A549 (cell line): ENCODE measurements around the gene PECR. TPM values are rescaled to one million over a fixed set of nuclear protein-coding genes. Genes with fewer than 3 reads are reported as not detected.

Experiments
- CEBPB ChIP-seq, 2 experiments: fragments of >200 bp in 1 of 2; sonication (Bioruptor Twin) in 1 of 2; formaldehyde crosslinking in 1 of 2; IDR thresholded peaks; 2 replicates each; pipeline ENCODE4 v1.6.1; 2012 to 2016
- CHD2 ChIP-seq: fragments of 150-350 bp; IDR thresholded peaks from 2 replicates; pipeline ENCODE4 v1.6.1; 2014; ENCODE audit warnings: low read length; ENCODE audit not compliant: partially characterized antibody
- CHD4 ChIP-seq: fragments of 200-600 bp; sonication (generic); IDR thresholded peaks from 2 replicates; pipeline ENCODE4 v1.6.1; 2016; ENCODE audit warnings: antibody characterized with exemption, mild to moderate bottlenecking, borderline replicate concordance
- EP300 ChIP-seq, 2 experiments: fragments of >200 bp; sonication (Bioruptor Twin); formaldehyde crosslinking; IDR thresholded peaks; 2 replicates in 1 of 2; 3 replicates in 1 of 2; pipeline ENCODE4 v1.6.1; 2016 to 2017
- FOSL2 ChIP-seq, 2 experiments: fragments of 450-650 bp in 1 of 2; fragments of >200 bp in 1 of 2; sonication (Bioruptor Twin) in 1 of 2; formaldehyde crosslinking; IDR thresholded peaks; 2 replicates each; pipeline versions ENCODE4 v1.5.0 to v1.6.1; 2016 to 2020; ENCODE audit warnings: mild to moderate bottlenecking in 1 of 2, moderate library complexity in 1 of 2
- GATA3 ChIP-seq: IDR thresholded peaks from 2 replicates; pipeline ENCODE4 v1.6.1; 2012; ENCODE audit warnings: borderline replicate concordance
- HDAC2 ChIP-seq: fragments of 200-600 bp; sonication (generic); IDR thresholded peaks from 2 replicates; pipeline ENCODE4 v1.6.1; 2016
- HEYL ChIP-seq: fragments of 250-450 bp; sonication (Bioruptor Pico); IDR thresholded peaks from 2 replicates; pipeline ENCODE4 v1.8.0; 2021; ENCODE audit warnings: mild to moderate bottlenecking, moderate library complexity
- HOXA7 ChIP-seq: fragments of 250-450 bp; sonication (Bioruptor Pico); IDR thresholded peaks from 2 replicates; pipeline ENCODE4 v1.5.0; 2020; ENCODE audit warnings: mild to moderate bottlenecking, moderate library complexity
- HOXB5 ChIP-seq: fragments of 250-450 bp; sonication (Bioruptor Pico); IDR thresholded peaks from 2 replicates; pipeline ENCODE4 v1.5.0; 2020; ENCODE audit warnings: mild to moderate bottlenecking, moderate library complexity
- JUNB ChIP-seq: fragments of >200 bp; sonication (Bioruptor Twin); formaldehyde crosslinking; IDR thresholded peaks from 2 replicates; pipeline ENCODE4 v1.6.1; 2016
- KDM1A ChIP-seq: fragments of 200-600 bp; sonication (generic); IDR thresholded peaks from 2 replicates; pipeline ENCODE4 v1.6.1; 2016; ENCODE audit warnings: low read depth, mild to moderate bottlenecking
- KDM5A ChIP-seq: fragments of 200-600 bp; sonication (generic); IDR thresholded peaks from 2 replicates; pipeline ENCODE4 v1.6.1; 2016; ENCODE audit warnings: antibody characterized with exemption, mild to moderate bottlenecking
- MYC ChIP-seq: IDR thresholded peaks from 2 replicates; pipeline ENCODE4 v1.6.1; 2012; ENCODE audit warnings: mild to moderate bottlenecking, inconsistent platforms, low read length, improper control_type of control experiment, borderline replicate concordance
- NPAS2 ChIP-seq: fragments of 250-450 bp; sonication (Bioruptor Pico); IDR thresholded peaks from 2 replicates; pipeline ENCODE4 v1.8.0; 2022; ENCODE audit warnings: mild to moderate bottlenecking, moderate library complexity, borderline replicate concordance
- NR3C1 ChIP-seq: fragments of >200 bp; sonication (Bioruptor Twin); formaldehyde crosslinking; IDR thresholded peaks from 3 replicates; pipeline ENCODE4 v1.6.1; 2017
- PHF8 ChIP-seq: fragments of 200-600 bp; sonication (generic); IDR thresholded peaks from 2 replicates; pipeline ENCODE4 v1.6.1; 2016; ENCODE audit warnings: low read depth, mild to moderate bottlenecking, antibody characterized with exemption, moderate library complexity, borderline replicate concordance
- POLR2AphosphoS2 ChIP-seq: conservative IDR thresholded peaks from 2 replicates; pipeline ENCODE4 v1.6.1; 2012; ENCODE audit warnings: low read length, improper control_type of control experiment, inconsistent platforms
- RCOR1 ChIP-seq: fragments of 150-350 bp; IDR thresholded peaks from 2 replicates; pipeline ENCODE4 v1.6.1; 2014; ENCODE audit warnings: antibody characterized with exemption, low read length, low read depth
- RFX5 ChIP-seq: fragments of 450-650 bp; IDR thresholded peaks from 2 replicates; pipeline ENCODE4 v1.7.1; 2014; ENCODE audit warnings: antibody characterized with exemption, mild to moderate bottlenecking, moderate library complexity
- RNF2 ChIP-seq: fragments of 200-600 bp; sonication (generic); IDR thresholded peaks from 2 replicates; pipeline ENCODE4 v1.6.1; 2016; ENCODE audit warnings: low read depth, mild to moderate bottlenecking, antibody characterized with exemption, moderate library complexity, borderline replicate concordance
- SMC3 ChIP-seq: fragments of >200 bp; sonication (Bioruptor Twin); formaldehyde crosslinking; IDR thresholded peaks from 3 replicates; pipeline ENCODE4 v1.6.1; 2018; ENCODE audit warnings: inconsistent platforms
- TP53 ChIP-seq: fragments of 250-450 bp; sonication (Bioruptor Pico); IDR thresholded peaks from 2 replicates; pipeline ENCODE4 v1.5.0; 2021; ENCODE audit warnings: mild to moderate bottlenecking, moderate library complexity
- ZFP36 ChIP-seq: fragments of 450-650 bp; IDR thresholded peaks from 2 replicates; pipeline ENCODE4 v1.6.1; 2014; ENCODE audit warnings: borderline replicate concordance; ENCODE audit not compliant: partially characterized antibody
- polyA plus RNA-seq, 4 experiments: library from polyadenylated mRNA; depleted of rRNA in 3 of 4; stranded (reverse); fragments of >200 nt; fragmentation: RNase III in 1 of 4; extraction: RNeasy Plus Mini Kit Qiagen cat#74134 plus additional on column Dnase treatment in 1 of 4; gene quantifications; 2 replicates in 3 of 4; 3 replicates in 1 of 4; pipeline ENCODE4 v1.2.3, GENCODE V29; 2011 to 2017
- TF ChIP-seq, protein P1 (sequence below): fragments of >200 bp; sonication (Bioruptor Twin); formaldehyde crosslinking; IDR thresholded peaks from 3 replicates; pipeline ENCODE4 v1.5.1; 2016
- TF ChIP-seq, protein P2 (sequence below): fragments of 250-450 bp; sonication (Bioruptor Pico); IDR thresholded peaks from 2 replicates; pipeline ENCODE4 v1.5.0; 2020; ENCODE audit warnings: low read depth, mild to moderate bottlenecking, moderate library complexity
- TF ChIP-seq, protein P3 (sequence below): IDR thresholded peaks from 2 replicates; pipeline ENCODE4 v1.6.1; 2012
- TF ChIP-seq, protein P4 (sequence below): fragments of 450-650 bp; IDR thresholded peaks from 2 replicates; pipeline ENCODE4 v1.6.1; 2014; ENCODE audit warnings: antibody characterized with exemption
- TF ChIP-seq, protein P5 (sequence below): fragments of >200 bp; sonication (Bioruptor Twin); formaldehyde crosslinking; IDR thresholded peaks from 3 replicates; pipeline ENCODE4 v1.6.1; 2016
- TF ChIP-seq, protein P6 (sequence below): fragments of >200 bp; sonication (Bioruptor Twin); formaldehyde crosslinking; IDR thresholded peaks from 2 replicates; pipeline ENCODE4 v1.6.1; 2016
- TF ChIP-seq, protein P7 (sequence below): fragments of 250-450 bp; sonication (Bioruptor Pico); IDR thresholded peaks from 2 replicates; pipeline ENCODE4 v1.5.0; 2021; ENCODE audit warnings: mild to moderate bottlenecking, moderate library complexity, borderline replicate concordance

Gene PECR
- polyA plus RNA-seq, 2 of the 4 experiments (the other 2 are of a cell fraction): 16.8 to 39.9 TPM

DNA sequence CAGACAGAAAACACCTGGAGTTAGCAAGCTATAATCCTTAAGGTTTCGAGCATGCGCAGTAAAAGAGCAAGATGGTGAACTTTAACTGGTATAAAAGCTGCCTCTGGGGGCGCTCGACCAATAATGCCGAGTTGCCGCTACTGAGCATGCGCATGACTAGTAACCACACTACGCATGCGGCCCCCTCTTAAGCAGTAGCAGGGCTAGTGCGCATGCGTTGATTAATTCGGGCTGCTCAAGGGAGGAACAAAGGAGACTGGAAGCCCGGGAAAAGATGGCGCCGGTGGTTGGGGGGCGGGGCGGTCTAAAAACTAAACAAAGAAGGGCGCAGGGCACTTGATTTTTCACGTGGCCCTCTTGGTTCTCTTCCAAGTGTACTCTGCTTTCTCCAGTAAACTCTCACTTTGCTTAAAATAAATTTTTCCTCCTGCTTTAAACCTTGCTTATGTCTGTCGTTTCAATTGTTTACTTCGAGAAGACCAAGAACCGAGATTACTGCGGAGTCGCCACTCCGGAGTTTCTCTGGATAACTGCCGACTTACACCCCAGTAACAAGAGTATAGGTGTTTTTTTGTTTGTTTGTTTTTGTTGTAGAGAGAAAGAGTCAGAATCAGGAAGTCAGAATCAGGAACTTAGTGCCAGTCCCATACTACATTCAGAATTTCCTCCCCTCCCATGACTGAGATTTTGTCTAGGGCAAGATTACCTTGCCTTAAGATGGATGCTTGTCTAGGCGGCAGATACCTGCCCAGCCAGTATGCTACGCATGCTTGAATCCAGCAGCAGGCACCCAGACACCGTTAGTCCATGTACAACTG is 33.3 kb upstream of the PECR start (continued):
- TF ChIP-seq, protein P1, sequence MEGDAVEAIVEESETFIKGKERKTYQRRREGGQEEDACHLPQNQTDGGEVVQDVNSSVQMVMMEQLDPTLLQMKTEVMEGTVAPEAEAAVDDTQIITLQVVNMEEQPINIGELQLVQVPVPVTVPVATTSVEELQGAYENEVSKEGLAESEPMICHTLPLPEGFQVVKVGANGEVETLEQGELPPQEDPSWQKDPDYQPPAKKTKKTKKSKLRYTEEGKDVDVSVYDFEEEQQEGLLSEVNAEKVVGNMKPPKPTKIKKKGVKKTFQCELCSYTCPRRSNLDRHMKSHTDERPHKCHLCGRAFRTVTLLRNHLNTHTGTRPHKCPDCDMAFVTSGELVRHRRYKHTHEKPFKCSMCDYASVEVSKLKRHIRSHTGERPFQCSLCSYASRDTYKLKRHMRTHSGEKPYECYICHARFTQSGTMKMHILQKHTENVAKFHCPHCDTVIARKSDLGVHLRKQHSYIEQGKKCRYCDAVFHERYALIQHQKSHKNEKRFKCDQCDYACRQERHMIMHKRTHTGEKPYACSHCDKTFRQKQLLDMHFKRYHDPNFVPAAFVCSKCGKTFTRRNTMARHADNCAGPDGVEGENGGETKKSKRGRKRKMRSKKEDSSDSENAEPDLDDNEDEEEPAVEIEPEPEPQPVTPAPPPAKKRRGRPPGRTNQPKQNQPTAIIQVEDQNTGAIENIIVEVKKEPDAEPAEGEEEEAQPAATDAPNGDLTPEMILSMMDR: peak; percentile 82
- TF ChIP-seq KDM5A: no peak
- no peak for TF ChIP-seq CEBPB (IDR thresholded peaks at IDR 0.05)
- no peak for TF ChIP-seq FOSL2 (IDR thresholded peaks at IDR 0.05)
- TF ChIP-seq FOSL2 (CRISPR knock-in tag; IDR thresholded peaks at IDR 0.05): no peak
- no peak for TF ChIP-seq SMC3
- no peak for TF ChIP-seq RFX5
- no peak for TF ChIP-seq NR3C1
- TF ChIP-seq, protein P2, sequence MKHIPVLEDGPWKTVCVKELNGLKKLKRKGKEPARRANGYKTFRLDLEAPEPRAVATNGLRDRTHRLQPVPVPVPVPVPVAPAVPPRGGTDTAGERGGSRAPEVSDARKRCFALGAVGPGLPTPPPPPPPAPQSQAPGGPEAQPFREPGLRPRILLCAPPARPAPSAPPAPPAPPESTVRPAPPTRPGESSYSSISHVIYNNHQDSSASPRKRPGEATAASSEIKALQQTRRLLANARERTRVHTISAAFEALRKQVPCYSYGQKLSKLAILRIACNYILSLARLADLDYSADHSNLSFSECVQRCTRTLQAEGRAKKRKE: no peak
- no peak for TF ChIP-seq GATA3
- TF ChIP-seq NPAS2 (CRISPR knock-in tag): no peak
- TF ChIP-seq, protein P3, sequence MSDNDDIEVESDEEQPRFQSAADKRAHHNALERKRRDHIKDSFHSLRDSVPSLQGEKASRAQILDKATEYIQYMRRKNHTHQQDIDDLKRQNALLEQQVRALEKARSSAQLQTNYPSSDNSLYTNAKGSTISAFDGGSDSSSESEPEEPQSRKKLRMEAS: peak; percentile 61
- TF ChIP-seq EP300 (IDR thresholded peaks at IDR 0.05): no peak
- no peak for TF ChIP-seq JUNB
- no peak for TF ChIP-seq ZFP36
- 0 out of 2 replicates have a peak, but pooled peaks have one; percentile 26 for TF ChIP-seq HOXB5 (CRISPR knock-in tag)
- TF ChIP-seq, protein P4, sequence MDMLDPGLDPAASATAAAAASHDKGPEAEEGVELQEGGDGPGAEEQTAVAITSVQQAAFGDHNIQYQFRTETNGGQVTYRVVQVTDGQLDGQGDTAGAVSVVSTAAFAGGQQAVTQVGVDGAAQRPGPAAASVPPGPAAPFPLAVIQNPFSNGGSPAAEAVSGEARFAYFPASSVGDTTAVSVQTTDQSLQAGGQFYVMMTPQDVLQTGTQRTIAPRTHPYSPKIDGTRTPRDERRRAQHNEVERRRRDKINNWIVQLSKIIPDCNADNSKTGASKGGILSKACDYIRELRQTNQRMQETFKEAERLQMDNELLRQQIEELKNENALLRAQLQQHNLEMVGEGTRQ: no peak
- no peak for TF ChIP-seq CHD2
- TF ChIP-seq, protein P5, sequence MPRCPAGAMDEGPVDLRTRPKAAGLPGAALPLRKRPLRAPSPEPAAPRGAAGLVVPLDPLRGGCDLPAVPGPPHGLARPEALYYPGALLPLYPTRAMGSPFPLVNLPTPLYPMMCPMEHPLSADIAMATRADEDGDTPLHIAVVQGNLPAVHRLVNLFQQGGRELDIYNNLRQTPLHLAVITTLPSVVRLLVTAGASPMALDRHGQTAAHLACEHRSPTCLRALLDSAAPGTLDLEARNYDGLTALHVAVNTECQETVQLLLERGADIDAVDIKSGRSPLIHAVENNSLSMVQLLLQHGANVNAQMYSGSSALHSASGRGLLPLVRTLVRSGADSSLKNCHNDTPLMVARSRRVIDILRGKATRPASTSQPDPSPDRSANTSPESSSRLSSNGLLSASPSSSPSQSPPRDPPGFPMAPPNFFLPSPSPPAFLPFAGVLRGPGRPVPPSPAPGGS: peak; percentile 40; the same call in 2 of the 3 replicates
- TF ChIP-seq, protein P6, sequence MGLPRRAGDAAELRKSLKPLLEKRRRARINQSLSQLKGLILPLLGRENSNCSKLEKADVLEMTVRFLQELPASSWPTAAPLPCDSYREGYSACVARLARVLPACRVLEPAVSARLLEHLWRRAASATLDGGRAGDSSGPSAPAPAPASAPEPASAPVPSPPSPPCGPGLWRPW: no peak
- TF ChIP-seq KDM1A: no peak
- TF ChIP-seq HEYL: no peak
- TF ChIP-seq, protein P7, sequence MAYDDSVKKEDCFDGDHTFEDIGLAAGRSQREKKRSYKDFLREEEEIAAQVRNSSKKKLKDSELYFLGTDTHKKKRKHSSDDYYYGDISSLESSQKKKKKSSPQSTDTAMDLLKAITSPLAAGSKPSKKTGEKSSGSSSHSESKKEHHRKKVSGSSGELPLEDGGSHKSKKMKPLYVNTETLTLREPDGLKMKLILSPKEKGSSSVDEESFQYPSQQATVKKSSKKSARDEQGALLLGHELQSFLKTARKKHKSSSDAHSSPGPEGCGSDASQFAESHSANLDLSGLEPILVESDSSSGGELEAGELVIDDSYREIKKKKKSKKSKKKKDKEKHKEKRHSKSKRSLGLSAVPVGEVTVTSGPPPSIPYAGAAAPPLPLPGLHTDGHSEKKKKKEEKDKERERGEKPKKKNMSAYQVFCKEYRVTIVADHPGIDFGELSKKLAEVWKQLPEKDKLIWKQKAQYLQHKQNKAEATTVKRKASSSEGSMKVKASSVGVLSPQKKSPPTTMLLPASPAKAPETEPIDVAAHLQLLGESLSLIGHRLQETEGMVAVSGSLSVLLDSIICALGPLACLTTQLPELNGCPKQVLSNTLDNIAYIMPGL (CRISPR knock-in tag): 0 out of 2 replicates have a peak, but pooled peaks have one; percentile 48
- TF ChIP-seq HDAC2: no peak
- TF ChIP-seq CHD4: no peak
- no peak for TF ChIP-seq RCOR1
- TF ChIP-seq POLR2AphosphoS2: peak; percentile 80; the same call in 1 of the 2 replicates
- TF ChIP-seq PHF8: no peak
- no peak for TF ChIP-seq RNF2
- peak; percentile 91; the same call in 1 of the 2 replicates for TF ChIP-seq MYC
- TF ChIP-seq HOXA7: peak; percentile 77
- TF ChIP-seq TP53: no peak
